Measurements from ENCODE around the gene DPEP1. TPM values are rescaled to one million over a fixed set of nuclear protein-coding genes. Genes with fewer than 3 reads are reported as not detected.

The DPEP1 gene
- total and polyA plus RNA-seq, 8 donors = 0.23 to 12.3 (median 1.00) TPM; not detected in 2

GRCh38 chr16:89618109-89618998 lies 4.9 kb downstream of the DPEP1 start:
- Histone ChIP-seq H3K27ac (no peak overlapping the region), H3K4me3 (no peak overlapping the region), H3K27me3 (peaks cover 0 to 84% (median 15%) of the 10 kb centered on the region in 3 donors), H3K4me1 (peaks cover 0 to 5% (median 1%) of the 10 kb centered on the region in 4 donors), H3K36me3 (no peaks in the 10 kb centered on the region), H3K9me3 (no peaks in the 10 kb centered on the region)
- intact Hi-C loops (cut with DNase I; ENCODE audit: low total_unique reads) = no loop called here
- 49 to 58% (median 53%) methylated on average over 15 to 16 of the region's 16 CpGs for WGBS, 5 donors
- no peak for DNase-seq
- TF ChIP-seq EP300 (IDR thresholded peaks at IDR 0.05) (no peak), POLR2A (IDR thresholded peaks at IDR 0.05) (no peak), POLR2AphosphoS5 (IDR thresholded peaks at IDR 0.05) (no peak), CTCF (IDR thresholded peaks at IDR 0.05) (no peak)

GRCh38 chr16:89619840-89620239 lies 6.4 kb downstream of the DPEP1 start:
- Histone ChIP-seq H3K4me1 (peaks cover 0 to 5% (median 1%) of the 10 kb centered on the region in 4 donors), H3K27me3 (peaks cover 0 to 84% (median 13%) of the 10 kb centered on the region in 3 donors), H3K27ac (no peak overlapping the region), H3K9me3 (no peaks in the 10 kb centered on the region), H3K36me3 (no peaks in the 10 kb centered on the region), H3K4me3 (no peak overlapping the region)
- intact Hi-C loops (cut with DNase I; ENCODE audit: low total_unique reads) = no loop called here
- 42 to 64% (median 46%) methylated on average over 8 to 12 of the region's 12 CpGs for whole genome bisulfite sequencing, 5 donors
- no peak for DNase-seq
- TF ChIP-seq CTCF (IDR thresholded peaks at IDR 0.05) = no peak
- no peak for TF ChIP-seq POLR2AphosphoS5 (IDR thresholded peaks at IDR 0.05)
- no peak for TF ChIP-seq POLR2A (IDR thresholded peaks at IDR 0.05)
- no peak for TF ChIP-seq EP300 (IDR thresholded peaks at IDR 0.05)

GRCh38 chr16:89620406-89620841 lies 7.0 kb downstream of the DPEP1 start:
- intact Hi-C loops (cut with DNase I; ENCODE audit: low total_unique reads) = no loop called here
- Histone ChIP-seq H3K27me3 (peaks cover 0 to 84% (median 7%) of the 10 kb centered on the region in 3 donors), H3K9me3 (no peaks in the 10 kb centered on the region), H3K27ac (no peak overlapping the region), H3K36me3 (no peaks in the 10 kb centered on the region), H3K4me3 (no peak overlapping the region), H3K4me1 (peaks cover 0 to 5% (median 1%) of the 10 kb centered on the region in 4 donors)
- WGBS, 5 donors = 71 to 83% (median 79%) methylated on average over 9 to 16 of the region's 16 CpGs
- TF ChIP-seq POLR2AphosphoS5 (IDR thresholded peaks at IDR 0.05) = no peak
- TF ChIP-seq POLR2A (IDR thresholded peaks at IDR 0.05) = no peak
- TF ChIP-seq EP300 (IDR thresholded peaks at IDR 0.05) = no peak
- no peak for TF ChIP-seq CTCF (IDR thresholded peaks at IDR 0.05)
- no peak for DNase-seq

GRCh38 chr16:89621136-89621697 lies 7.8 kb downstream of the DPEP1 start:
- H3K36me3 ChIP-seq = no peaks in the 10 kb centered on the region
- H3K9me3 ChIP-seq = no peaks in the 10 kb centered on the region
- H3K4me1 ChIP-seq = peaks cover 0 to 5% (median 0%) of the 10 kb centered on the region in 4 donors
- WGBS, 5 donors = 73 to 91% (median 82%) methylated on average over 13 to 18 of the region's 18 CpGs
- H3K4me3 ChIP-seq = no peak overlapping the region
- H3K27me3 ChIP-seq = peaks cover 0 to 84% (median 5%) of the 10 kb centered on the region in 3 donors
- TF ChIP-seq POLR2A (IDR thresholded peaks at IDR 0.05) (no peak), EP300 (IDR thresholded peaks at IDR 0.05) (no peak), POLR2AphosphoS5 (IDR thresholded peaks at IDR 0.05) (no peak), CTCF (IDR thresholded peaks at IDR 0.05) (no peak)
- H3K27ac ChIP-seq = no peak overlapping the region
- intact Hi-C loops (cut with DNase I; ENCODE audit: low total_unique reads) = no loop called here
- no peak for DNase-seq
